GM12873 (cell line): ENCODE measurements around the gene MFSD1.

Experiments
- TF ChIP-seq, protein P1 (sequence below): IDR thresholded peaks from 2 replicates; pipeline ENCODE4 v1.5.1; 2012; ENCODE audit warnings: low read depth, mild to moderate bottlenecking, moderate library complexity, low read length, control low read depth; ENCODE audit not compliant: insufficient read depth; ENCODE audit errors: missing control alignments

MFSD1 gene

DNA sequence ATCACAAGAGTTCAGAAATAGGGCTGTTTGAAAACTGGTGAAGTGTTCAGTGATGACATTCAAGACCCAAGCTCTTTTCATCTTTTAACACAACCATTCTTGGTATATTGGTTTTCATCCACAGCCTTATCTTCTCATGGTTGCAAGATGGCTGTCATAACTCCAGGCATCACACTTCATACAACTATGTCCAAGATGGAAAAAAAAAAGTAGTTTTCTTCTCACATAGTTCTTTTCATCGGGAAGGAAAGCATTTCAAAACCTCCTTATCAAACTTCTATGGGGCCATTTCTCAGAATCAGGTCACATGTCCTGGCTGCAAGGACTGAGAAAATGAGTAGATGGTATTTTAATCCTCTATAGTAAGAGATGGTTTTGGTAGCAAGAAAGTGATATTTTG, 21.1 kb upstream of the MFSD1 start:
- TF ChIP-seq, protein P1, sequence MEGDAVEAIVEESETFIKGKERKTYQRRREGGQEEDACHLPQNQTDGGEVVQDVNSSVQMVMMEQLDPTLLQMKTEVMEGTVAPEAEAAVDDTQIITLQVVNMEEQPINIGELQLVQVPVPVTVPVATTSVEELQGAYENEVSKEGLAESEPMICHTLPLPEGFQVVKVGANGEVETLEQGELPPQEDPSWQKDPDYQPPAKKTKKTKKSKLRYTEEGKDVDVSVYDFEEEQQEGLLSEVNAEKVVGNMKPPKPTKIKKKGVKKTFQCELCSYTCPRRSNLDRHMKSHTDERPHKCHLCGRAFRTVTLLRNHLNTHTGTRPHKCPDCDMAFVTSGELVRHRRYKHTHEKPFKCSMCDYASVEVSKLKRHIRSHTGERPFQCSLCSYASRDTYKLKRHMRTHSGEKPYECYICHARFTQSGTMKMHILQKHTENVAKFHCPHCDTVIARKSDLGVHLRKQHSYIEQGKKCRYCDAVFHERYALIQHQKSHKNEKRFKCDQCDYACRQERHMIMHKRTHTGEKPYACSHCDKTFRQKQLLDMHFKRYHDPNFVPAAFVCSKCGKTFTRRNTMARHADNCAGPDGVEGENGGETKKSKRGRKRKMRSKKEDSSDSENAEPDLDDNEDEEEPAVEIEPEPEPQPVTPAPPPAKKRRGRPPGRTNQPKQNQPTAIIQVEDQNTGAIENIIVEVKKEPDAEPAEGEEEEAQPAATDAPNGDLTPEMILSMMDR: no peak

- TF ChIP-seq, protein P1: peak; percentile 3
Measured at GRCh38 chr3:158781191-158781590, 20.7 kb upstream of the MFSD1 start.

DNA sequence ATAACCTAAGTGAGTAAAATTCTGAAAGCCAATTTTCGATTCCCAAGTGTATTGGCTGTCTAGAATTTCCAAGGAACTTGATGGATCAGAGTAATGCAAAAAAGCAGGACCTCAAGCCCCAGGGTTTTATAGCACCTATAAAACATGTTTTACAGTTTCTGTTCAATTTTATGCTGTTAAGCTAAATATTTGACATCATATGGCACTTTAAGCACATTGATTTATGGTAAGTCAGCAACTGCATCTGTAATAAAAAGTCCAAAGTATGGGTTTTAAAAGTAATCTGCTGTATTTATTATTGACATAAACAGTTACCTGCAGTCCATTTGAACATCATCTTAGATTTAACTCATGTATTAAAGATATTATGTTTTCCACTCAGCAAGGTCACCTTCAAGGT, 20.0 kb upstream of the MFSD1 start:
- TF ChIP-seq, protein P1: no peak

GRCh38 chr3:158782283-158782989, 19.4 kb upstream of the MFSD1 start:
- TF ChIP-seq, protein P1: no peak

GRCh38 chr3:158783051-158783450, 18.8 kb upstream of the MFSD1 start:
- TF ChIP-seq, protein P1: no peak

DNA sequence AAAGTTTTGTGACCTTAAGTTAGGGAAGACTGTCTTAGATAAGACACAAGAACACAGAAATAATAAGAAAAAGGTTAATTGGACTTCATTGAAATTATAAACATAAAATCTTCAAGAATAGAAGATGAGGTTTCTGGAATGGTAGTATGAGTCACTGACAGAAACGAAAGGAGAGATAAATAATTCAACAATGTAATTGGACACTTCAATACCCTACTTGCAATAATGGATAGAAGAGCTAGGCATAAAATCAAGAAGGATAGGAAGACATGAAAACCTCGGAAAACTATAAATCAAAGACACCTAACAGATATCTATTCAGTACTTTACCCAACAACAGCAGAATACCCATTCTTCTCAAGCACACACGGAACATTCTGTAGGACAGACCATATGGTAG, 15.9 kb upstream of the MFSD1 start:
- TF ChIP-seq, protein P1: no peak

GRCh38 chr3:158788446-158788845, 13.4 kb upstream of the MFSD1 start:
- TF ChIP-seq, protein P1: no peak

GRCh38 chr3:158789592-158789991, 12.3 kb upstream of the MFSD1 start:
- TF ChIP-seq, protein P1: peak; percentile 30
